SK-N-SH (cell line): ENCODE measurements around the gene TGM2. TPM values are rescaled to one million over a fixed set of nuclear protein-coding genes. Genes with fewer than 3 reads are reported as not detected.

ENCODE experiments used
- CTCF ChIA-PET: fragments of 300-600, 350-600 bp; formaldehyde crosslinking; extraction: SDS; loops from one replicate; lab custom pipeline; 2021; lab: Yijun Ruan, JAX
- POLR2A ChIA-PET: fragments of 350-600 bp; sonication (Branson Sonifier 250); formaldehyde crosslinking; extraction: SDS; loops from one replicate; lab custom pipeline; 2020; ENCODE audit warnings: antibody characterized with exemption, inconsistent platforms; lab: Yijun Ruan, JAX
- DNase-seq: peaks from one replicate; pipeline ENCODE4 v3.0.0; 2012
- H2AFZ ChIP-seq: fragments of 200-600 bp; sonication (generic); 2 replicates; pipeline ENCODE4 v1.8.1; 2016; ENCODE audit warnings: antibody characterized with exemption, mild to moderate bottlenecking, low read depth
- H3F3A ChIP-seq: fragments of 200-600 bp; sonication (generic); replicated peaks from 2 replicates; pipeline ENCODE3; 2016; ENCODE audit warnings: antibody characterized with exemption, mild to moderate bottlenecking; ENCODE audit not compliant: insufficient read depth
- H3K27ac ChIP-seq, 2 experiments: fragments of 200-500 bp in 1 of 2; fragments of 200-600 bp in 1 of 2; sonication (Bioruptor generic) in 1 of 2; sonication (generic), shearing (Covaris generic) in 1 of 2; 2 replicates each; pipeline versions ENCODE4 v1.5.1 to v1.6.1; 2014 to 2016; ENCODE audit warnings: low read depth in 2 of 2, inconsistent platforms in 1 of 2, low read length in 1 of 2, mild to moderate bottlenecking in 1 of 2, mixed read lengths in 1 of 2
- H3K27me3 ChIP-seq: fragments of 200-600 bp; sonication (generic), shearing (Covaris generic); 2 replicates; pipeline ENCODE4 v1.6.1; 2016; ENCODE audit warnings: mixed run types; ENCODE audit not compliant: insufficient read depth
- H3K36me3 ChIP-seq, 2 experiments: fragments of 200-500 bp in 1 of 2; fragments of 200-600 bp in 1 of 2; sonication (Bioruptor generic) in 1 of 2; sonication (generic) in 1 of 2; replicated peaks in 1 of 2; 2 replicates each; pipeline versions ENCODE3 to v1.5.1; 2014 to 2016; ENCODE audit warnings: low read length in 1 of 2, mild to moderate bottlenecking in 1 of 2; ENCODE audit not compliant: insufficient read depth in 2 of 2, control insufficient read depth in 1 of 2
- H3K4me1 ChIP-seq, 2 experiments: fragments of 200-500 bp in 1 of 2; fragments of 200-600 bp in 1 of 2; sonication (Bioruptor generic) in 1 of 2; sonication (generic), shearing (Covaris generic) in 1 of 2; 2 replicates each; pipeline versions ENCODE4 v1.5.1 to v1.6.1; 2014 to 2016; ENCODE audit warnings: low read depth in 1 of 2, low read length in 1 of 2, mixed run types in 1 of 2; ENCODE audit not compliant: insufficient read depth in 2 of 2, control insufficient read depth in 1 of 2
- H3K4me2 ChIP-seq: fragments of 200-600 bp; sonication (generic), shearing (Covaris generic); 2 replicates; pipeline ENCODE4 v1.6.1; 2017; ENCODE audit warnings: mixed run types
- H3K4me3 ChIP-seq, 2 experiments: fragments of 200-500 bp in 1 of 2; fragments of 200-600 bp in 1 of 2; sonication (Bioruptor generic) in 1 of 2; sonication (generic), shearing (Covaris generic) in 1 of 2; 2 replicates each; pipeline versions ENCODE4 v1.5.1 to v1.8.1; 2014 to 2016; ENCODE audit warnings: low read depth in 2 of 2, inconsistent platforms in 1 of 2, low read length in 1 of 2, mild to moderate bottlenecking in 1 of 2, mixed read lengths in 1 of 2, moderate library complexity in 1 of 2
- H3K79me2 ChIP-seq: fragments of 200-600 bp; sonication (generic); 2 replicates; pipeline ENCODE4 v1.8.1; 2017; ENCODE audit warnings: mild to moderate bottlenecking; ENCODE audit not compliant: insufficient read depth
- H3K9ac ChIP-seq: fragments of 200-600 bp; sonication (generic); 2 replicates; pipeline ENCODE4 v1.6.1; 2017; ENCODE audit warnings: mixed run types
- H3K9me2 ChIP-seq: fragments of 200-600 bp; sonication (generic); 2 replicates; pipeline ENCODE4 v1.6.1; 2017; ENCODE audit warnings: mixed run types
- H3K9me3 ChIP-seq: fragments of 200-600 bp; sonication (generic); 2 replicates; pipeline ENCODE4 v1.6.1; 2017; ENCODE audit warnings: mixed run types, mild to moderate bottlenecking, moderate library complexity
- H4K20me1 ChIP-seq: fragments of 200-600 bp; sonication (generic); 2 replicates; pipeline ENCODE4 v1.6.1; 2017; ENCODE audit warnings: mild to moderate bottlenecking, mixed run types; ENCODE audit not compliant: insufficient read depth
- CTCF ChIP-seq: fragments of 200-600 bp; sonication (generic); IDR thresholded peaks from 2 replicates; pipeline ENCODE4 v1.6.1; 2017; ENCODE audit warnings: antibody characterized with exemption, mild to moderate bottlenecking, moderate library complexity
- ELF1 ChIP-seq: IDR thresholded peaks from 2 replicates; pipeline ENCODE4 v1.4.0; 2012
- FOXJ3 ChIP-seq: sonication (generic); formaldehyde crosslinking; IDR thresholded peaks from 2 replicates; pipeline ENCODE4 v1.5.1; 2020; ENCODE audit warnings: mild to moderate bottlenecking, missing genetic modification reagents
- FOXM1 ChIP-seq: IDR thresholded peaks from 2 replicates; pipeline ENCODE4 v1.4.0; 2012; ENCODE audit warnings: low read depth, mild to moderate bottlenecking
- GATA2 ChIP-seq: sonication (generic); formaldehyde crosslinking; IDR thresholded peaks from 2 replicates; pipeline ENCODE4 v1.5.0; 2020; ENCODE audit warnings: mild to moderate bottlenecking, missing genetic modification reagents
- IRF3 ChIP-seq: fragments of 150-350 bp; IDR thresholded peaks from 2 replicates; pipeline ENCODE4 v1.6.1; 2016; ENCODE audit warnings: mild to moderate bottlenecking, low read depth, low read length
- MEF2A ChIP-seq: IDR thresholded peaks from 2 replicates; pipeline ENCODE4 v1.4.0; 2012; ENCODE audit warnings: low read depth, borderline replicate concordance
- NRF1 ChIP-seq: IDR thresholded peaks from 2 replicates; pipeline ENCODE4 v1.6.1; 2012; ENCODE audit warnings: low read depth, mild to moderate bottlenecking, low read length
- PBX3 ChIP-seq: IDR thresholded peaks from 2 replicates; pipeline ENCODE4; 2012
- RCOR1 ChIP-seq: fragments of 150-350 bp; IDR thresholded peaks from 2 replicates; pipeline ENCODE4 v1.6.1; 2017; ENCODE audit warnings: antibody characterized with exemption, low read length
- RXRA ChIP-seq: IDR thresholded peaks from 2 replicates; pipeline ENCODE4 v1.4.0; 2012; ENCODE audit warnings: low read depth, mild to moderate bottlenecking, borderline replicate concordance
- TEAD4 ChIP-seq: IDR thresholded peaks from 2 replicates; pipeline ENCODE4 v1.4.0; 2012; ENCODE audit warnings: mild to moderate bottlenecking, borderline replicate concordance; ENCODE audit not compliant: insufficient read depth
- USF1 ChIP-seq: IDR thresholded peaks from 2 replicates; pipeline ENCODE4 v1.4.0; 2012; ENCODE audit warnings: low read depth, borderline replicate concordance
- USF2 ChIP-seq: fragments of 150-350 bp; IDR thresholded peaks from 2 replicates; pipeline ENCODE4 v1.6.1; 2017; ENCODE audit warnings: antibody characterized with exemption, low read length, low read depth, borderline replicate concordance
- YY1 ChIP-seq: IDR thresholded peaks from 2 replicates; pipeline ENCODE4 v1.4.0; 2012; ENCODE audit warnings: low read depth, mild to moderate bottlenecking
- ZBTB33 ChIP-seq: IDR thresholded peaks from 2 replicates; pipeline ENCODE4 v1.4.0; 2012; ENCODE audit warnings: low read depth, borderline replicate concordance
- WGBS: methylation state at CpG from one replicate; pipeline ENCODE4 v1.1.6; 2017; ENCODE audit warnings: low lambda C conversion rate; 5-methylcytosine and 5-hydroxymethylcytosine counted together
- polyA plus RNA-seq, 3 experiments: library from polyadenylated mRNA; depleted of rRNA; stranded (reverse); fragments of >200 nt; gene quantifications; 2 replicates each; pipeline ENCODE4 v1.2.3, GENCODE V29; 2012

TGM2 gene
- polyA plus RNA-seq, 1 of the 3 experiments (the other 2 are of a cell fraction), result 676 TPM

- ChIA-PET POLR2A (no interaction called here), CTCF (interaction anchor here (1.5 to 12.9 kb wide), 3 partner anchors 19 to 125 kb away, joined by 5 to 118 read pairs (median 11); no protein-coding TSS in a partner anchor)
- TF ChIP-seq YY1 (no peak), GATA2 (no peak), RCOR1 (no peak), RXRA (no peak), USF1 (no peak), MEF2A (no peak), FOXJ3 (CRISPR knock-in tag) (no peak), TEAD4 (no peak), USF2 (no peak), NRF1 (no peak), ELF1 (no peak), ZBTB33 (no peak), PBX3 (no peak), FOXM1 (no peak), IRF3 (no peak), CTCF (no peak)
- H3K4me2 ChIP-seq, result no peak overlapping the region
- H3K9ac ChIP-seq, result no peak overlapping the region
- H3K79me2 ChIP-seq, result no peaks in the 10 kb centered on the region
- H3K4me1 ChIP-seq, result peaks cover 16 to 38% of the 10 kb centered on the region in 2 experiments
- H3K36me3 ChIP-seq, result peaks cover 9 to 21% of the 10 kb centered on the region in 2 experiments
- H3F3A ChIP-seq, result peaks cover 16% of the 10 kb centered on the region
- no peaks in the 10 kb centered on the region for H3K9me2 ChIP-seq
- no peaks in the 10 kb centered on the region for H4K20me1 ChIP-seq
- no peaks in the 10 kb centered on the region for H3K27me3 ChIP-seq
- no peaks in the 10 kb centered on the region for H3K9me3 ChIP-seq
- H3K27ac ChIP-seq, result peak overlapping the region; percentile 69 to 75
- WGBS, result 79% methylated on average over 7 of the region's 7 CpGs
- H3K4me3 ChIP-seq, result no peak overlapping the region
- DNase-seq, result no peak
- no peak overlapping the region for H2AFZ ChIP-seq
These were observed 69.9 kb downstream of the TGM2 start for GRCh38 chr20:38095017-38095686.
